HK-2 (cell line): ENCODE measurements around the gene FER.
"Not testable (repeated sequence)": the region's sequence is repeated elsewhere in the genome, so short reads cannot be mapped to it uniquely, and the experiment has no call there.

Experiments used
- DNase-seq: peaks from one replicate; pipeline ENCODE4 v3.0.0-alpha.2; 2018; ENCODE audit not compliant: unreplicated experiment

FER gene

GRCh38 chr5:108798513-108799265, 51.0 kb downstream of the FER start:
- DNase-seq, result no peak

GRCh38 chr5:108801301-108801700, 53.6 kb downstream of the FER start:
- no peak for DNase-seq

- DNase-seq, result peak; percentile 8
Measured at GRCh38 chr5:108801776-108802175, 54.1 kb downstream of the FER start.

DNA sequence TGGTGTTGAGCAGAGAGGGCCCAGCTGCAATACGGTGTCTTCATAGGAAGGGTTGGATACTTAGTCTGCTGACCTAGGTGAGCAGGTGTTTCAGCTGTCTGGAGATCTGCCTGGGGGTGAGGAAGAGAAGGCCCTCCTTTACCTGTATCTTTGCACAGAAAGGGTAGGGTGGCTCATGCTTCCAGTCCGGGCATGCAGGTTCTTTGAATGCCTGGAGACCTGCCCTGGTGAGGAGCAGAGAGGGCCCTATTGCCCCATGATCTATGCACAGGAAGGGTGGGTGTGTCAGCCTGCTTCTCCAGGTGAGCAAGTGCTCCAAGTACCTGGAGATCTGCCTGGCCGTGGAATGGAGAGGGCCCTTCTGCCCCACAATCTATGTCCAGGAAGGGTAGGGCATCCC, 63.0 kb downstream of the FER start:
- DNase-seq, result no peak

GRCh38 chr5:108813673-108814072, 66.0 kb downstream of the FER start:
- no peak for DNase-seq

DNA sequence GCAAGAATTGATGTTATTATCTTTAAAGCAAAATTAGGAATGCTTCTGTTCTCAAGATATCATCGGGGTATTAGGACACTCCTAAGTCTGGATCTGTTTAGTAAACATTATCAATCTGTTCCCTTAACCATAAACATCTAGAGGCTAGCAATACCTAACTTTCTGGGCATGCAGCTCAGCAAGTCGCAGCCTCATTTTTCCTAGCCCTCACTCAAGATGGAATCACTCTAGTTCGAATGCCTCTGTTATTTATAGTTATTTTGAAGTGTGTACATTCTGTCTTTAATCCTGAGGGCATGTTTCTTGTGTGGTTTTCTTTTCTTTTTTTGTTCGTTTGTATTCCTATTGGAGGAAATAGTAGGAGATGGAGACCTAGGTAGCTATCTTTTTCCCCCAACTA, 66.9 kb downstream of the FER start:
- DNase-seq, result no peak

DNA sequence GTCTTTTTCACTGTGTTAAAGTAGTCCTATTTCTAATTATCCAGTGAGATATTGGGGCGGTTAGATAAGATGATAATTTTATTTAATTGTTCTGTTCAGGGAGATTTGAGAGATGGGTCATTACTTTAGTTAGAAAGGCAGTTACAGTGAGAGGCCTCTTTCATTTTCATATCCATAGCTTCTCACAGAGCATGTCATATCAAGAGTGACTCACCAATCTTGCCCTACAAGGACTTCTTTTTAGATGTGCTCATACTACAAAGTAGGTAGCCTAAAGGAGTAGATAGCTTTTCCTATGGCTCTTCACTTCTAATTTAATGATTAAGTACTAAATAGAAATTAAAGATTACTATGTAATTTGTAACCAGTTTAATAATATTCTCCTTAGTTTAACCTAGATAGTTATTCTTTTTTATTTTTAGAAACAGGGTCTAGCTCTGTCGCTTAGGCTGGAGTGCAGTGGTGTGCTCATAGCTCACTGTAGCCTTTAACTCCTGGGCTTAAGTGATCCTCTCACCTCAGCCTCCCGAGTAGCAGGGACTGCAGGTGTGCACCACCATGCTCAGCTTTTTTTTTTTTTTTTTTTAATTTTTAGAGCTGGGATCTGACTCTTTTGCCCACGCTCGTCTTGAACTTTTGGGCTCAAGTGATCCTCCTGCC, 71.0 kb downstream of the FER start:
- no peak for DNase-seq

- DNase-seq, result no peak
Measured at GRCh38 chr5:108820983-108821382, 73.3 kb downstream of the FER start.

GRCh38 chr5:108822211-108822947, 74.7 kb downstream of the FER start:
- no peak for DNase-seq

DNA sequence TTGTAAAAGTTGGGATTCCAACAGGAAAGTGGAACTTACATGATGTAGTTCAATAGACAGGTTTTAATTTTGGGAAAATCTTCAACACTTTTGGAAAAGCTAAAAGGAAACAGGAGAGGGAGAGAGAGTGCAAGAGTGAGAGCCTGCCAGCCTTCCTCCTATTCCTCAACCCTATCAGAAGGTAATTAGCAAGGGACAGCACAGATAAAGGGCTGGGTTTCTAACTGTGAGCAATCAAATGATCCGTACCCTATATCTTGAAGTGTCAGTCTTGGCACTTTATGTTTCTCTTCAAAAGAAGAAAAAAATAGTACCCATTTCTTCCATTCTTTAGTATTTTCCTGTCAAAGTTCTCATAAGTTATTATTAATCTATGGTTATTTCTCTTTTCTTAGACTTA, 79.4 kb downstream of the FER start:
- no peak for DNase-seq

- DNase-seq, result no peak
Measured at GRCh38 chr5:108830705-108831276, 83.1 kb downstream of the FER start.

GRCh38 chr5:108836492-108836891, 88.8 kb downstream of the FER start:
- DNase-seq, result no peak

DNA sequence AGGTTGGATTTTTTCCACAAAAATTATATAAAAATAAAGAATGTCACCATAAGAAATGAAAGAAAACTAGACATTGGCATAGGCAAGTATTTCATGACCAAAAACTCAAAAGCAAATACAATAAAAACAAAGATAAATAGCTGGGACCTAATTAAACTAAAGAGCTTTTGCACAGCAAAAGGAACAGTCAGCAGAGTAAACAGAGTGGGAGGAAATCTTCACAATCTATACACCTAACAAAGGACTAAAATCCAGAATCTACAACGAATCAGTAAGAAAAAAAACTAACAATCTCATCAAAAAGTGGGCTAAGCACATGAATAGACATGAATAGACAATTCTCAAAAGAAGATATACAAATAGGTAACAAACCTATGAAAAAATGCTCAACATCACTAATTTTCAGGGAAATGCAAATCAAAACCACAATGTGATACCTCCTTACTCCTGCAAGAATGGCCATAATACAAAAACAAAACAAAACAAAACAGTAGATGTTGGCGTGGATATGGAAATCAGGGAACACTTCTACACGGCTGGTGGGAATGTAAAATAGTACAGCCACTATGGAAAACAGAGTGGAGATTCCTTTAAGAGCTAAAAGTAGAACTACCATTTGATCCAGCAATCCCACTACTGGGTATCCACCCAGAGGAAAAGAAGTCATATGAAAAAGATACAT, 94.7 kb downstream of the FER start:
- not testable (repeated sequence) for DNase-seq

DNA sequence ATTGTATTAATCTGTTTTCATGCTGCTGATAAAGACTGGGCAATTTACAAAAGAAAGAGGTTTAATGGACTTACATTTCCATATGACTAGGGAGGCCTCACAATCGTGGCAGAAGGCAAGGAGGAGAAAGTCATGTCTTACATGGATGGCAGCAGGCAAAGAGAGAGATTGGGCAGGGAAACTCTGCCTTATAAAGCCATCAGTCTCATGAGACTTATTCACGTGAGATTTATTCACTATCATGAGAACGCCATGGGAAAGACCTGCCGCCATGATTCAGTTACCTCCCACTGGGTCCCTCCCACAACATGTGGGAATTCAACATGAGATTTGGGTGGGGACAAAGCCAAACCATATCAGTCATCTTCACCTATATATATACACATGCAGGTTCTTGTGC, 103.4 kb downstream of the FER start:
- DNase-seq, result not testable (repeated sequence)

DNA sequence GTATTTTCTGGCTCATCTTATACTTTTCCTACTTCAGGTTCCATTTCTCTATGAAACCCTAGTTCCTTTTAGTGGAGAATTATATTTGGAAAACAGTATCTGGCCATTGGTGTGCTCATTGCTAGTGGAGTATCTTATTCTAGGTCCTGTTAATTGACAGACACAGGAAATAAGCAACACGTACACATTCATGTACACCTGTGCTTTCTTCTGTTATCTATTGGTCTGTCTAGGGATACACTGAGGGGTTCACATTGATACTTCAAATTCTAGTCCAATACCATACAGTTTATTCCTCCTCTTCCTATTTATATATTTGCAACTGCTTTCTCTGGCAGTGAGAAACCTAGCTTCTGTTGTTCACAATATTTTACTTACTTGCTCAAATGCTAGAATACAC, 110.2 kb downstream of the FER start:
- DNase-seq, result no peak

- DNase-seq, result no peak
Measured at GRCh38 chr5:108858959-108859358, 111.3 kb downstream of the FER start.

DNA sequence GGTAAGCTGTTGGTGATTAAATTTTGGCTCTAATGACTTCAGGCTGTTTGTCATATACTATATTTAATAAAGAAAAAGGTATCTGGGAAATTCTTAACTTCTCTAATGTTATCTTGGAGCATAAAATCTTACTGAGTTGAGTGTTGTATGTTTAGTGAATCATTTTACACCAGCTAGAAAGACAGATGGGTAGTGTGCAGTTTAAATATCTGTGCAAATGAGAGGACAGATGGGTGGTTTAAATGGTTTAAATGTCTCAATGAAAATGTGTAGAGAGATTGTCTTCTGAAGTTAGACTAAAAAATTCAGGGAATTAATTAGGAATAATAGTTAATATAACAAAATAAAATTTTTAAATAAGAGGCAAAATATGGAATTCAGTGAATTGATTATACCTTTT, 114.5 kb downstream of the FER start:
- DNase-seq, result no peak

DNA sequence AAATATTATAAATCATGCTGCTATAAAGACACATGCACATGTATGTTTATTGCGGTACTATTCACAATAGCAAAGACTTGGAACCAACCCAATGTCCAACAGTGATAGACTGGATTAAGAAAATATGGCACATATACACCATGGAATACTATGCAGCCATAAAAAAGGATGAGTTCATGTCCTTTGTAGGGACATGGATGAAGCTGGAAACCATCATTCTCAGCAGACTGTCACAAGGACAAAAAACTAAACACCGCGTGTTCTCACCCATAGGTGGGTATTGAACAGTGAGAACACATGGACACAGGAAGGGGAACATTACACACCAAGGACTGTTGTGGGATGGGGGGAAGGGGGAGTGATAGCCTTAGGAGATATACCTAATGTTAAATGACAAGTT, 118.4 kb downstream of the FER start:
- not testable (repeated sequence) for DNase-seq

DNA sequence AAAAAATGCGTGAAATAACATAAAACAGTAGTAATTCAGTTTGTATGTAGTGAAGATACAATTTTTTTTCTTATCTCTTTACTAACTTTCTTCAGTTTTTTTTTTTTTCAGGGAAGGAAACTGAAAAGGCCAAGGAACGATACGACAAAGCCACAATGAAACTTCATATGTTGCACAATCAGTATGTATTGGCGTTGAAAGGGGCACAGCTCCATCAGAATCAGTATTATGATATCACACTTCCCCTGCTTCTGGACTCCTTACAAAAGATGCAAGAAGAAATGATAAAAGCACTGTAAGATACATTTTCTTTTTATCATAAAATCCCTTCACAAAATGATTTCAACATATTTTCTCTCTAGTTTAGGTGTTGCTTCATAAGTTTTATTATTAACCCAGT, 120.0 kb downstream of the FER start:
- DNase-seq, result no peak

DNA sequence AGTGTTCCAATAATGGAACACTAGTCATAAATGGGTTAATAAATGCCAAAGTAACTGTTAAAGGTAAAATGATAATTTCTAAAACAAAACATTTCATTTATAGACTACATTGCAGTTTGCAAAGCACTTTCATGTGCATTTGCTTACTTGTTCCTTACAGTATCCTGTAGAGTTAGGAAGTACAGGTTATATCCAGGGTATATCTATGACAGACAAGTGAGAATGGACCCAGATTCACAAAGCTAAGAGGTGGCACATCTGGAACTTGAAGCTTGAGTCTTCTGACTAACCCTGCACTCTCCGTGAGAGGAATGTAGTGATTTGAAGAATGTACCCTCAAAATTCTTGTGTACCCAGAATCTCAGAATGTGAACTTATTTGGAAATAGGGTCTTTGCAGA, 121.4 kb downstream of the FER start:
- DNase-seq, result no peak

DNA sequence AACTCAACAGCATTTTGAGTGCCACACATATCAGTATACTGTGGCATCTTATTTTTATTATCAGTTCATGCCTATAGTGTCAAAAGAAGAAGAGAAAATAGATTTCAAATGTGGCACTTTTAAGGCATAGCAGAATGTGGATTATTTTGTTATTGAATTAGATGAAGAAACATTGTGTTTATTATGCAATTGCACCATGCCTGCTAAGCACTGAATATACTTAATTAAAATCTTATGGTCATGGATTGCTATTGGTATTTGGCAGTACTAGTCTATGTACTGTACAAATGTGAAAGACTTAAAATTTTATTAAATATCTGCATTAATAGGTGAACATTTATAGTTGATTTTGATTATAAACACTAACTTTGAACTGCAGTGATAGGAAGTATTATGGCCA, 128.8 kb downstream of the FER start:
- no peak for DNase-seq

- DNase-seq, result no peak
Measured at GRCh38 chr5:108878756-108879155, 131.1 kb downstream of the FER start.
